Measurements from ENCODE around the gene DOCK2. TPM values are rescaled to one million over a fixed set of nuclear protein-coding genes. Genes with fewer than 3 reads are reported as not detected.

DOCK2 gene
- total RNA-seq, 4 donors from 2014 or later = 3.1 to 3.9 (median 3.3) TPM

GRCh38 chr5:169978714-169979113 lies 341.6 kb downstream of the DOCK2 start:
- H3K4me3 ChIP-seq (ENCODE audit: low read depth, poor library complexity, severe bottlenecking) = no peak overlapping the region
- intact Hi-C loops (cut with DNase I; ENCODE audit: low total_unique reads) = no loop called here
- TF ChIP-seq CTCF (IDR thresholded peaks at IDR 0.05) = no peak
- no peak for TF ChIP-seq POLR2A (IDR thresholded peaks at IDR 0.05)
- DNase-seq (ENCODE audit: low spot score in 2 of 2) = no peak
- 40 to 43% methylated on average over 7 of the region's 7 CpGs for WGBS, 2 donors

DNA sequence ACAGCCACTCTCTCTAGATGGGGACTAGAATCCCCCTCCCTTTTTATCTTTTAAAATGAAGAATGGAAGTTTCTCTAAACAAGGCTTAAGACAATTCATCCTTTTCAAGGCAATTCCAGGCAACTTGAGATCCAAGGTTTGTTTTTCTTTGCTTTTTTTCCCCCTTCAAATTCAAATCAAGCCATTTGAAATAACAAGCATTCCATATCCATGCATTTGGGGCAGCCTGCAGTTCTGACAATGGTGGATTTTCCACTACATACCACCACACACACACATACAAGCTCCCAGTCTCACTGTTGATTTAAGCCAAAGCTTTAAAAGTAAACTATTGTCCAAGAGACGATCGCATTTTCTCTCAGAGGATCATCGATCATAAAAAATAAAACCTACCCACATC lies 342.8 kb downstream of the DOCK2 start:
- no peak overlapping the region for H3K4me3 ChIP-seq (ENCODE audit: low read depth, poor library complexity, severe bottlenecking)
- no peak for DNase-seq (ENCODE audit: low spot score in 2 of 2)
- 17% methylated on average over 3 of the region's 3 CpGs for WGBS, 2 donors
- no peak for TF ChIP-seq CTCF (IDR thresholded peaks at IDR 0.05)
- intact Hi-C loops (cut with DNase I; ENCODE audit: low total_unique reads) = no loop called here

DNA sequence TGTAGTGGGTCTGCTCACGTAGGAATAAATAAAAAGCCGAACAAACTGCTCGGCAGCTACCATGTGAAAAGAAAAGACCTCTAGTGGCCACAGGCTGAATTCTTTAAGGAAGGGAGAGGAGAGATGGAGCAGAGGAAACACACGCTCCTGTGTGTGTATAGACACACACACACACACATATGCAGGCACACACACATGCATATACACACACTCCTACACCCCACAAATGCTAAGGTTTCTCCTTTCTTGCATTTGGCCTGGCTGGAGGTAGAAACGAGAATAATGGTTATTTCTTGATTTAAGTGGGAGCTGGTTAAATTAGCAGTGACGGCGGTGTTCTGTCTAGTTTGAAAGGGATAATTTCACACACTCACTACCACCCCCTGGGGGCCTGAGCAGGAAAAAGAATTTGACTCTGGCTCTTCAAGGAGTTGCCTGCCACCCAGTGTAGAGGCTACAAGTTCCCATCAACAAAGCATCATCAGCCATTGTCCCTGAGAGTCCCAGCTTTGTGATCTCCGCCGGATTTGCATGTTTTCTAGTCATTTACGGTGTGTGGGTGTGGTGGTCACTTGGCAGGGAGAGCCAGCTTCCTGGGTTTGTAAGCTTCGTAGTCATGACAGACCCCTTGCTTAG lies 343.5 kb downstream of the DOCK2 start, which contains the start of gene INSYN2B:
Gene INSYN2B, minus strand, starts transcription at position 78 of the 636 bp plus-strand sequence. CDS start 96,597 bp downstream, outside the sequence.
- intact Hi-C loops (cut with DNase I; ENCODE audit: low total_unique reads) = no loop called here
- peak; percentile 61 to 89 for DNase-seq (ENCODE audit: low spot score in 2 of 2)
- no peak for TF ChIP-seq POLR2A (IDR thresholded peaks at IDR 0.05)
- peak in 1 of 3 donors; percentile 28 for TF ChIP-seq CTCF (IDR thresholded peaks at IDR 0.05)
- H3K4me3 ChIP-seq (ENCODE audit: low read depth, poor library complexity, severe bottlenecking) = no peak within 1 kb of the TSS
- WGBS, 2 donors = 9 to 19% methylated on average over 11 of the region's 11 CpGs

DNA sequence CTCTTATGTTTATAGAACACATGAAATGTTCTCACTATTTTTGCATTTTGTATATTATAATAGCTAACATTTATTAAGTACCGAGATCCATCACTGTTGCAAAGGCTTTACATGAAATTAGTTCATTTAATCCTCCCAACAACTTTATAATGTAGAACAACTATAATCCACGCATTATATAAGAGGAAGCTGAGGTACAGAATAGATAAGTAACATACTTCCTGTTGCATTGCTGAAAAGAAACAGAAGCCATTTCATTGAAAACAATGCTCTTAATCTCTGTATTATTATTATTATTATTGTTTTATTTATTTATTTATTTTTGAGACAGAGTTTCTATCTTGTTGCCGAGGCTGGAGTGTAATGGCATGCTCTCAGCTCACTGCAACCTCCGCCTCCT lies 351.1 kb downstream of the DOCK2 start:
- H3K4me3 ChIP-seq (ENCODE audit: low read depth, poor library complexity, severe bottlenecking) = no peak overlapping the region
- TF ChIP-seq CTCF (IDR thresholded peaks at IDR 0.05) (no peak), POLR2A (IDR thresholded peaks at IDR 0.05) (no peak)
- no peak for DNase-seq (ENCODE audit: low spot score in 2 of 2)
- intact Hi-C loops (cut with DNase I; ENCODE audit: low total_unique reads) = no loop called here
- WGBS, 2 donors = 90 to 93% methylated on average over 4 of the region's 4 CpGs

DNA sequence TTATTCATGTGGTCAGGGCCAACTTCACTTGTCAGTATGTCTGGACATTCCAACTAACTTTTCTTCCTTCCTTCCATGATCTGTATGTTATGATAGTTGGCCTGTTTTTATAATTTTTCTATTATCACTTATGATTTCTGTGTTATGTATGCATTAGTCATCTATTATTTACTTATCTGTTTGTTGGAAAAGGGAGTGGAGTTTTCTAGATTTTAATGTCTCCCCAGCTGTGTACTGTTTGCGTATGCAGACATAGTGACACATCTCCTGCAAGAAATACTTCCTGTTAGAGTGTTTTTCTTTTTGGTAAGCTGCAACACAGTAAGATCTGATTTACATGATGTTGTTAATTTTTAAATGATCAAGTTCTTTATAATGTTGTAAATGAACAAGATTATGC lies 351.9 kb downstream of the DOCK2 start:
- H3K4me3 ChIP-seq (ENCODE audit: low read depth, poor library complexity, severe bottlenecking) = no peak overlapping the region
- TF ChIP-seq POLR2A (IDR thresholded peaks at IDR 0.05) = no peak
- no peak for TF ChIP-seq CTCF (IDR thresholded peaks at IDR 0.05)
- WGBS, 2 donors = 84 to 88% methylated on average over 1 of the region's 1 CpG
- intact Hi-C loops (cut with DNase I; ENCODE audit: low total_unique reads) = no loop called here
- no peak for DNase-seq (ENCODE audit: low spot score in 2 of 2)

GRCh38 chr5:169989365-169989764 lies 352.3 kb downstream of the DOCK2 start:
- 72 to 79% methylated on average over 1 of the region's 1 CpG for WGBS, 2 donors
- intact Hi-C loops (cut with DNase I; ENCODE audit: low total_unique reads) = no loop called here
- H3K4me3 ChIP-seq (ENCODE audit: low read depth, poor library complexity, severe bottlenecking) = no peak overlapping the region
- TF ChIP-seq POLR2A (IDR thresholded peaks at IDR 0.05) = no peak
- no peak for DNase-seq (ENCODE audit: low spot score in 2 of 2)

All from lower leg skin (tissue), 4 donors.